H1 (cell line): ENCODE data around the gene IPO13. TPM values are rescaled to one million over a fixed set of nuclear protein-coding genes. Genes with fewer than 3 reads are reported as not detected.

ENCODE experiments used
- CTCF ChIA-PET: fragments of 300-600 bp; sonication (Branson Sonifier 250); formaldehyde crosslinking; loops from one replicate; lab custom pipeline; 2021; ENCODE audit not compliant: partially characterized antibody; lab: Charles Lee
- POLR2A ChIA-PET: fragments of 300-600 bp; sonication (Branson Sonifier 250); formaldehyde crosslinking; loops from one replicate; lab custom pipeline; 2021; ENCODE audit warnings: inconsistent platforms; ENCODE audit not compliant: partially characterized antibody; lab: Charles Lee
- DNase-seq, 2 experiments: peaks; one replicate each; pipeline versions ENCODE4 v3.0.0 to v3.0.0-alpha.2; 2010 to 2022; ENCODE audit warnings: low spot score in 2 of 2, low read depth in 1 of 2, mixed read lengths in 1 of 2
- FAIRE-seq: peaks from 2 replicates; lab custom pipeline; 2011; peaks lifted over from hg19 to GRCh38; lab: Jason Lieb, UNC
- H2AFZ ChIP-seq: 2 replicates; pipeline ENCODE4 v1.8.1; 2012; ENCODE audit warnings: low read length, inconsistent platforms
- H2AK5ac ChIP-seq: 2 replicates; pipeline ENCODE4 v1.6.1; 2013; ENCODE audit warnings: low read depth, low read length
- H2BK120ac ChIP-seq: replicated peaks from 2 replicates; pipeline ENCODE3; 2013; ENCODE audit warnings: low read depth, low read length, inconsistent platforms
- H2BK12ac ChIP-seq: 2 replicates; pipeline ENCODE4 v1.6.1; 2013; ENCODE audit warnings: low read depth, low read length
- H2BK15ac ChIP-seq: 2 replicates; pipeline ENCODE4 v1.6.1; 2013; ENCODE audit warnings: low read length
- H2BK20ac ChIP-seq: 2 replicates; pipeline ENCODE4 v1.6.1; 2013; ENCODE audit warnings: low read length
- H2BK5ac ChIP-seq: 2 replicates; pipeline ENCODE4 v1.6.1; 2013; ENCODE audit warnings: low read depth, low read length
- H3K14ac ChIP-seq: 2 replicates; pipeline ENCODE4 v1.6.1; 2013; ENCODE audit warnings: inconsistent platforms; ENCODE audit not compliant: insufficient read length
- H3K18ac ChIP-seq: 2 replicates; pipeline ENCODE4 v1.6.1; 2013; ENCODE audit warnings: low read length; ENCODE audit errors: extremely low read depth
- H3K23ac ChIP-seq: 2 replicates; pipeline ENCODE4 v1.6.1; 2013; ENCODE audit warnings: inconsistent platforms; ENCODE audit not compliant: insufficient read length
- H3K23me2 ChIP-seq: 2 replicates; pipeline ENCODE4 v1.6.1; 2013; ENCODE audit warnings: low read depth, low read length
- H3K27ac ChIP-seq: 2 replicates; pipeline ENCODE4 v1.6.1; 2011; ENCODE audit warnings: low read depth, low read length, inconsistent platforms
- H3K27me3 ChIP-seq, 4 experiments: replicated peaks in 1 of 4; 1 replicate in 1 of 4; 2 replicates in 3 of 4; pipeline versions ENCODE4 v1.6.1 to v1.8.1; 2011 to 2013; ENCODE audit warnings: low read length in 3 of 4, mild to moderate bottlenecking in 3 of 4, inconsistent platforms in 2 of 4, mixed read lengths in 2 of 4, moderate library complexity in 1 of 4; ENCODE audit not compliant: control insufficient read depth in 3 of 4, insufficient read depth in 3 of 4; ENCODE audit errors: extremely low read depth in 1 of 4
- H3K36me3 ChIP-seq, 4 experiments: 2 replicates each; pipeline versions ENCODE4 v1.6.1 to v1.8.1; 2011 to 2013; ENCODE audit warnings: mild to moderate bottlenecking in 4 of 4, low read length in 3 of 4, moderate library complexity in 2 of 4, control low read depth in 1 of 4, inconsistent platforms in 1 of 4; ENCODE audit not compliant: insufficient read depth in 4 of 4, control insufficient read depth in 2 of 4
- H3K4ac ChIP-seq: replicated peaks from 2 replicates; pipeline ENCODE3; 2013; ENCODE audit warnings: low read length, low read depth, mixed read lengths, inconsistent platforms; ENCODE audit not compliant: insufficient read length
- H3K4me1 ChIP-seq, 4 experiments: replicated peaks in 1 of 4; 1 replicate in 1 of 4; 2 replicates in 3 of 4; pipeline versions ENCODE4 v1.6.1 to v1.8.1; 2011 to 2013; ENCODE audit warnings: low read length in 3 of 4, inconsistent platforms in 2 of 4, mixed read lengths in 1 of 4; ENCODE audit not compliant: insufficient read depth in 4 of 4, control insufficient read depth in 3 of 4
- H3K4me2 ChIP-seq, 2 experiments: 2 replicates each; pipeline versions ENCODE4 v1.6.1 to v1.8.1; 2011 to 2013; ENCODE audit warnings: low read depth in 2 of 2, low read length in 2 of 2, control low read depth in 1 of 2, inconsistent platforms in 1 of 2, mild to moderate bottlenecking in 1 of 2; ENCODE audit not compliant: insufficient read depth in 1 of 2
- H3K4me3 ChIP-seq, 4 experiments: fragments of 200-600, 300-600 bp in 1 of 4; sonication (generic), shearing (Covaris generic), sonication (Bioruptor Twin) in 1 of 4; 2 replicates each; pipeline versions ENCODE4 v1.5.1 to v1.8.1; 2011 to 2016; ENCODE audit warnings: low read length in 4 of 4, low read depth in 3 of 4, control low read depth in 2 of 4, inconsistent platforms in 2 of 4, mild to moderate bottlenecking in 2 of 4, mixed read lengths in 1 of 4, moderate library complexity in 1 of 4; ENCODE audit not compliant: insufficient read depth in 2 of 4; ENCODE audit errors: extremely low read depth in 1 of 4
- H3K56ac ChIP-seq: replicated peaks from 2 replicates; pipeline ENCODE3; 2013; ENCODE audit warnings: low read depth, mild to moderate bottlenecking, mixed read lengths, low read length, inconsistent platforms; ENCODE audit not compliant: insufficient read length
- H3K79me1 ChIP-seq: 2 replicates; pipeline ENCODE4 v1.6.1; 2013; ENCODE audit warnings: low read depth, low read length, control low read depth
- H3K79me2 ChIP-seq, 2 experiments: 2 replicates each; pipeline versions ENCODE4 v1.6.1 to v1.8.1; 2012 to 2013; ENCODE audit warnings: low read length in 2 of 2, mild to moderate bottlenecking in 2 of 2, inconsistent platforms in 1 of 2; ENCODE audit not compliant: insufficient read depth in 2 of 2, control insufficient read depth in 1 of 2
- H3K9ac ChIP-seq, 4 experiments: replicated peaks in 1 of 4; 1 replicate in 1 of 4; 2 replicates in 3 of 4; pipeline versions ENCODE4 v1.6.1 to v1.8.1; 2011 to 2013; ENCODE audit warnings: low read depth in 3 of 4, low read length in 3 of 4, control low read depth in 2 of 4, mild to moderate bottlenecking in 2 of 4, moderate library complexity in 2 of 4, inconsistent platforms in 1 of 4; ENCODE audit errors: extremely low read depth in 1 of 4
- H3K9me3 ChIP-seq, 2 experiments: 2 replicates each; pipeline versions ENCODE4 v1.6.1 to v1.8.1; 2012 to 2013; ENCODE audit warnings: mild to moderate bottlenecking in 2 of 2, moderate library complexity in 2 of 2, control low read depth in 1 of 2, inconsistent platforms in 1 of 2, low read depth in 1 of 2, low read length in 1 of 2, mixed read lengths in 1 of 2; ENCODE audit not compliant: insufficient read depth in 2 of 2
- H4K20me1 ChIP-seq, 2 experiments: replicated peaks in 1 of 2; 2 replicates each; pipeline versions ENCODE3 to v1.8.1; 2011 to 2013; ENCODE audit warnings: inconsistent platforms in 2 of 2, low read length in 2 of 2, mild to moderate bottlenecking in 1 of 2; ENCODE audit not compliant: insufficient read depth in 2 of 2, control insufficient read depth in 1 of 2
- H4K5ac ChIP-seq: 2 replicates; pipeline ENCODE4 v1.6.1; 2013; ENCODE audit warnings: low read length, low read depth, mixed read lengths, inconsistent platforms; ENCODE audit not compliant: insufficient read length
- H4K8ac ChIP-seq: 2 replicates; pipeline ENCODE4 v1.8.0; 2013; ENCODE audit warnings: mild to moderate bottlenecking, moderate library complexity, low read length, inconsistent platforms; ENCODE audit not compliant: insufficient read depth; ENCODE audit errors: extremely low read depth
- H4K91ac ChIP-seq: replicated peaks from 2 replicates; pipeline ENCODE3; 2013; ENCODE audit warnings: low read length, mixed read lengths, inconsistent platforms; ENCODE audit not compliant: insufficient read length
- ASH2L ChIP-seq: fragments of 200-600, 300-600 bp; sonication (generic); IDR thresholded peaks from one replicate; pipeline ENCODE4 v1.7.1; 2017; ENCODE audit warnings: low read length
- BCL11A ChIP-seq, 2 experiments: IDR thresholded peaks; one replicate each; pipeline ENCODE4 v1.6.1; 2011; ENCODE audit warnings: low read depth in 2 of 2, low read length in 2 of 2, mild to moderate bottlenecking in 2 of 2
- CTBP2 ChIP-seq: IDR thresholded peaks from 2 replicates; pipeline ENCODE4 v1.7.0; 2011; ENCODE audit warnings: borderline replicate concordance, mild to moderate bottlenecking, moderate library complexity, mixed read lengths, low read length; ENCODE audit not compliant: insufficient read depth, insufficient read length
- CTCF ChIP-seq, 3 experiments: IDR thresholded peaks; 1 replicate in 2 of 3; 2 replicates in 1 of 3; pipeline versions ENCODE4 v1.5.1 to v1.6.1; 2011; ENCODE audit warnings: low read length in 3 of 3, mild to moderate bottlenecking in 3 of 3, inconsistent platforms in 2 of 3, low read depth in 1 of 3, moderate library complexity in 1 of 3; ENCODE audit not compliant: insufficient read depth in 1 of 3; ENCODE audit errors: control extremely low read depth in 1 of 3
- E2F6 ChIP-seq: IDR thresholded peaks from 2 replicates; pipeline ENCODE4 v1.6.1; 2012; ENCODE audit warnings: inconsistent platforms
- EZH2 ChIP-seq: fragments of 200-600 bp; sonication (generic); IDR thresholded peaks from 2 replicates; pipeline ENCODE4 v1.7.1; 2012; ENCODE audit warnings: low read depth, mild to moderate bottlenecking, moderate library complexity, low read length, inconsistent platforms; ENCODE audit not compliant: severe bottlenecking
- GABPA ChIP-seq: IDR thresholded peaks from 2 replicates; pipeline ENCODE4 v1.6.1; 2011; ENCODE audit warnings: mild to moderate bottlenecking, low read length, moderate library complexity, borderline replicate concordance; ENCODE audit not compliant: insufficient read depth
- HDAC6 ChIP-seq: IDR thresholded peaks from one replicate; pipeline ENCODE4 v1.7.1; 2012; ENCODE audit warnings: low read depth, mild to moderate bottlenecking, inconsistent platforms, low read length, moderate library complexity
- KDM5A ChIP-seq: fragments of 200-600 bp; IDR thresholded peaks from 2 replicates; pipeline ENCODE4 v1.7.1; 2012; ENCODE audit warnings: mild to moderate bottlenecking, low read length, inconsistent platforms, mixed read lengths
- TAF7 ChIP-seq: optimal IDR thresholded peaks from 2 replicates; pipeline ENCODE3; 2011; ENCODE audit warnings: low read depth, mild to moderate bottlenecking, inconsistent platforms, low read length, moderate library complexity, borderline replicate concordance
- WGBS, 2 experiments: shearing (Covaris generic) in 1 of 2; methylation state at CpG; one replicate each; pipeline versions ENCODE4 v1.1.6 to v1.1.7; 2013 to 2015; ENCODE audit warnings: low lambda C conversion rate in 2 of 2, mixed read lengths in 2 of 2, inconsistent platforms in 1 of 2, low coverage in 1 of 2, missing lambda C conversion rate in 1 of 2; ENCODE audit not compliant: insufficient replicate concordance in 2 of 2, insufficient coverage in 1 of 2, insufficient read length in 1 of 2; ENCODE audit errors: extremely low coverage in 1 of 2, missing lambda C conversion rate in 1 of 2; 5-methylcytosine and 5-hydroxymethylcytosine counted together
- polyA plus RNA-seq, 7 experiments: library from polyadenylated mRNA; depleted of rRNA in 3 of 7; stranded (reverse) in 5 of 7; unstranded in 2 of 7; fragments of >200 nt in 5 of 7; fragments of 200-250 nt in 2 of 7; gene quantifications; 1 replicate in 5 of 7; 2 replicates in 1 of 7; 4 replicates in 1 of 7; pipeline versions ENCODE4 v1.2.1 to v1.2.3, GENCODE V29; 2011 to 2013; ENCODE audit warnings: missing spikeins in 2 of 7, mixed read lengths in 2 of 7
- total RNA-seq: library from RNA; stranded (reverse); fragmentation: NEBNext Ultra II Directional; extraction: Animal tissue kit (Norgen Biotek cat#: 25700); gene quantifications from 2 replicates; pipeline ENCODE4 v1.2.1, GENCODE V29; 2021

Gene IPO13
- total and polyA plus RNA-seq, 2 of the 8 experiments (the other 6 are each of a cell fraction or from before 2014, with no cell fraction given) = 23.0 to 27.0 TPM

GRCh38 chr1:43908226-43908625, 38.5 kb upstream of the IPO13 start:
- Histone ChIP-seq H3K27ac (no peak overlapping the region), H4K91ac (no peak overlapping the region), H3K4me3 (no peak overlapping the region), H3K9ac (no peak overlapping the region), H2BK12ac (no peak overlapping the region), H3K14ac (no peak overlapping the region), H2BK20ac (no peak overlapping the region), H3K4me2 (no peak overlapping the region), H3K23ac (no peak overlapping the region), H4K20me1 (no peaks in the 10 kb centered on the region), H2BK15ac (no peak overlapping the region), H3K23me2 (no peaks in the 10 kb centered on the region; the same call in 1 of the 2 replicates), H2BK120ac (no peak overlapping the region), H3K9me3 (no peaks in the 10 kb centered on the region), H3K27me3 (no peaks in the 10 kb centered on the region), H3K79me1 (no peaks in the 10 kb centered on the region), H3K4me1 (peaks cover 3 to 11% (median 6%) of the 10 kb centered on the region in 4 experiments), H3K36me3 (no peaks in the 10 kb centered on the region), H4K5ac (no peak overlapping the region), H2AK5ac (no peak overlapping the region), H2BK5ac (no peak overlapping the region), H2AFZ (no peak overlapping the region), H3K79me2 (no peaks in the 10 kb centered on the region), H3K4ac (no peak overlapping the region), H4K8ac (no peak overlapping the region), H3K18ac (no peak overlapping the region), H3K56ac (no peak overlapping the region)
- CTCF ChIA-PET = interaction anchor here (0.6 to 11.2 kb wide), 9 partner anchors 10 to 144 kb away, joined by 3 to 126 read pairs (median 3); partner anchors contain the start of gene ARTN
- DNase-seq (no peak), FAIRE-seq (no peak)
- POLR2A ChIA-PET = interaction anchor here (0.6 kb wide), 2 partner anchors 9 to 15 kb away, joined by 3 read pairs; no protein-coding TSS in a partner anchor
- 93% methylated on average over 2 of the region's 2 CpGs; no CpG with 5 or more reads in 1 of the 2 experiments for WGBS, 2 experiments
- TF ChIP-seq GABPA = no peak
- no peak for TF ChIP-seq E2F6
- no peak for TF ChIP-seq HDAC6
- no peak for TF ChIP-seq CTBP2
- TF ChIP-seq EZH2 = no peak
- TF ChIP-seq KDM5A = no peak
- TF ChIP-seq CTCF (IDR thresholded peaks at IDR 0.05; ENCODE audit: control extremely low read depth in 1 of 3, insufficient read depth in 1 of 3, low read depth in 1 of 3, low read length in 3 of 3) = no peak
- no peak for TF ChIP-seq TAF7
- no peak for TF ChIP-seq ASH2L
- TF ChIP-seq BCL11A (IDR thresholded peaks at IDR 0.05; ENCODE audit: low read depth in 2 of 2, low read length in 2 of 2) = no peak
